DND-41 (cell line): ENCODE measurements around the gene SLBP.

Experiments used
- CTCF ChIP-seq: IDR thresholded peaks from 2 replicates; pipeline ENCODE4 v1.5.1; 2012; ENCODE audit warnings: borderline replicate concordance, low read length, moderate library complexity, mild to moderate bottlenecking; ENCODE audit not compliant: poor library complexity, severe bottlenecking; ENCODE audit errors: extremely low read depth
- EZH2 ChIP-seq: IDR thresholded peaks from 3 replicates; pipeline ENCODE4 v1.6.1; 2012; ENCODE audit warnings: borderline replicate concordance, low read depth, mild to moderate bottlenecking, moderate library complexity, low read length, inconsistent platforms; ENCODE audit not compliant: severe bottlenecking

- TF ChIP-seq CTCF (no peak), EZH2 (no peak)
Observed at GRCh38 chr4:1670279-1670678, 41.8 kb downstream of the SLBP start.
